HuH-7.5 (cell line): ENCODE data around the gene DNAAF2.
A peak's percentile ranks its signal among the peaks of the same experiment; 100 is the strongest.
"Not testable (repeated sequence)": the region's sequence is repeated elsewhere in the genome, so short reads cannot be mapped to it uniquely, and the experiment has no call there.

ENCODE experiments used
- DNase-seq: peaks from one replicate; pipeline ENCODE4 v3.0.0; 2011; ENCODE audit warnings: low spot score

DNAAF2 gene, protein sequence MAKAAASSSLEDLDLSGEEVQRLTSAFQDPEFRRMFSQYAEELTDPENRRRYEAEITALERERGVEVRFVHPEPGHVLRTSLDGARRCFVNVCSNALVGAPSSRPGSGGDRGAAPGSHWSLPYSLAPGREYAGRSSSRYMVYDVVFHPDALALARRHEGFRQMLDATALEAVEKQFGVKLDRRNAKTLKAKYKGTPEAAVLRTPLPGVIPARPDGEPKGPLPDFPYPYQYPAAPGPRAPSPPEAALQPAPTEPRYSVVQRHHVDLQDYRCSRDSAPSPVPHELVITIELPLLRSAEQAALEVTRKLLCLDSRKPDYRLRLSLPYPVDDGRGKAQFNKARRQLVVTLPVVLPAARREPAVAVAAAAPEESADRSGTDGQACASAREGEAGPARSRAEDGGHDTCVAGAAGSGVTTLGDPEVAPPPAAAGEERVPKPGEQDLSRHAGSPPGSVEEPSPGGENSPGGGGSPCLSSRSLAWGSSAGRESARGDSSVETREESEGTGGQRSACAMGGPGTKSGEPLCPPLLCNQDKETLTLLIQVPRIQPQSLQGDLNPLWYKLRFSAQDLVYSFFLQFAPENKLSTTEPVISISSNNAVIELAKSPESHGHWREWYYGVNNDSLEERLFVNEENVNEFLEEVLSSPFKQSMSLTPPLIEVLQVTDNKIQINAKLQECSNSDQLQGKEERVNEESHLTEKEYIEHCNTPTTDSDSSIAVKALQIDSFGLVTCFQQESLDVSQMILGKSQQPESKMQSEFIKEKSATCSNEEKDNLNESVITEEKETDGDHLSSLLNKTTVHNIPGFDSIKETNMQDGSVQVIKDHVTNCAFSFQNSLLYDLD

DNA sequence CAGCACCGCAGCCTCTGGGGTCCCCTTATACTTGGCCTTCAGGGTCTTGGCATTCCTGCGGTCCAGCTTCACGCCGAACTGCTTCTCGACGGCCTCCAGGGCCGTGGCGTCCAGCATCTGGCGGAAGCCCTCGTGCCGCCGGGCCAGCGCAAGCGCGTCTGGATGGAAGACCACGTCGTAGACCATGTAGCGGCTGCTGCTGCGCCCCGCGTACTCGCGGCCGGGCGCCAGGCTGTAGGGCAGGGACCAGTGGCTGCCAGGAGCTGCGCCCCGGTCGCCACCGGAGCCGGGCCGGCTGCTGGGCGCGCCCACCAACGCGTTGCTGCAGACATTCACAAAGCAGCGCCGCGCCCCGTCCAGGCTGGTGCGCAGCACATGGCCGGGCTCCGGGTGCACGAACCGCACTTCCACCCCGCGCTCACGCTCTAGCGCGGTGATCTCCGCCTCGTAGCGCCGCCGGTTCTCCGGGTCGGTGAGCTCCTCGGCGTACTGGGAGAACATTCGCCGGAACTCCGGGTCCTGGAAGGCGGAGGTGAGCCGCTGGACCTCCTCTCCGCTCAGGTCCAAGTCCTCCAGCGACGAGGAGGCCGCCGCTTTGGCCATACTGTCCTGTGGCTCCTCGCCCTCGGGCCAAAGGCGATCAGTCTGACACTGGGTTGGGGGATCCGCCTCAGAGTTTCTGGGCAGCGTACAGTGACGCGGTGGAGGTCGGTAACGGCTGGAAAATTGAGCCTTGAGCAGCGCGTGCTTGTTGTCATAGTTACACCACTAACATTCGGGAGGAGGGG lies at the start of gene DNAAF2:
Gene DNAAF2, minus strand, starts transcription at position 698 of the 788 bp plus-strand sequence. Its CDS starts 95 bp downstream, at position 603.
- DNase-seq: peak; percentile 29

DNA sequence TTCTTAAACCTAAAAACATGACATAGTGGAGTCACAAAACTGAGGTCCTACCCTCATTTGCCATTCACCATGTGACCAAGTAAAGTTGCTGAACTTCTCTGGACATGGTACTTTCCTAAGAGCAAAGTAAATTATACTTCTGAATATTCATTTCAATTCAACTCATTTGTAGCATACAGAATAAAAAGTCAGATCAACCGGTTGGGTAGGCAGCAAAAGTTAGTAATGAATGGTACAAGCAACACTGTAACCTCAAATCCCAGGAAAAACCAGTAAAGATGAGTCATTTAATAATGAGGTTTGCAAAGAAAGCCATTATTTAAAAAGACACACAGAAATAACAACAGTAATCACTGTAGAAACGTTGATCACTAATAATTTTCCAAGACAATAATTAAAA lies 44.2 kb upstream of the DNAAF2 start:
- DNase-seq: no peak

DNA sequence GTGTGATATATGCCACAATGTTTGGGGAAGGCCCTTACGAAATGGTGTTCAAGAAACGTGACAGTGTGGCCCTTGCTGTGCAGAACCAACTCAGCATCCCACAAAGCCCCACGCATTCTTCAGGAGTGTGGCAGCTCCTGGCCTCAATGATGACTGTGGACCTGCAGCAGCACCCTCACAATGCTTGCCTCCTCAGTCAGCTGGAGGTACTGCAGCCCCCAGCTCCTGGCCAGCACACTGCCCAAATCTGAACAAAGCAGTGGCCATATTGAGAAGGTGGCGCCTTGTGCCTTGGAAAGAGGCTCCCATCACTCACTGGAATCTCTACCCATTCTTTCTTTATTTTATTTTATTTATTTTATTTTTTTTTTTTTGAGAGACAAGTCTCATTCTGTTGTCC lies 42.6 kb upstream of the DNAAF2 start:
- no peak for DNase-seq

DNA sequence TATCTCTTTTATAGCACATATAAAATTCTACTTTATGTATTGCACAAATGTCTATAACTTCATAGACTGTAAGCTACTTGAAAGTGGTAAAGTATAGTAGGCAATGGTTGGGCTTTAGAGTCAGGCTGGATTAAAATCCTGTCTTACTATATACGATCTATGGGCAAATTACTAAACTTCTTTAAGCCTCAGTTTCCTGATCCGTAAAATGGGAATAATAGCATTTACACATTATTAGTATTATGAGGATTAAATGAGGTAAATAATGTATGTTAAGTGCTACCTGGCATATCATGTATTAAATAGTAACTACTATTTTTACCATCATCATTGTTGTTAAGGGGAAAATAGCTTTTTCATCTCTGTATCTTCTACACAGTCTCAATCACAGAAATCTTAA lies 38.5 kb upstream of the DNAAF2 start:
- no peak for DNase-seq

DNA sequence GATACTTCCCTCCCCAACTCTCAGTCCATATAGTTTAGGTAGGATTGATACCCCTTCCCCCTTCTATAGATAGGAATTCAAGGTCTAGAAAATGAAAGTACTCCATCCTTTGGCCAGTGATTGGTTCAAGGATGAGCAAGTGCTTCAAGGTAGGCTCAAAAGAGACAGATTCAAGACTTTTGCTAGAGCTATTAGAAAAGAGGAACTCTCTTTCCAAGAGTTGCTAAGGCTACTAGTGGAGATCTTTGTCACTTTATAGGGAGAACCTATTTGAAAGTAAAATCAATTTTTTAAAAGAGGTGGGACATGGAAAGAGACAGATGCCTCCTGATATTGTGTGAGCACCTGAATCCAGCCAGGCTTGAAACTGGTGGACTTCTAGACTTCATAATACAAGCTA lies 35.4 kb upstream of the DNAAF2 start:
- no peak for DNase-seq

DNA sequence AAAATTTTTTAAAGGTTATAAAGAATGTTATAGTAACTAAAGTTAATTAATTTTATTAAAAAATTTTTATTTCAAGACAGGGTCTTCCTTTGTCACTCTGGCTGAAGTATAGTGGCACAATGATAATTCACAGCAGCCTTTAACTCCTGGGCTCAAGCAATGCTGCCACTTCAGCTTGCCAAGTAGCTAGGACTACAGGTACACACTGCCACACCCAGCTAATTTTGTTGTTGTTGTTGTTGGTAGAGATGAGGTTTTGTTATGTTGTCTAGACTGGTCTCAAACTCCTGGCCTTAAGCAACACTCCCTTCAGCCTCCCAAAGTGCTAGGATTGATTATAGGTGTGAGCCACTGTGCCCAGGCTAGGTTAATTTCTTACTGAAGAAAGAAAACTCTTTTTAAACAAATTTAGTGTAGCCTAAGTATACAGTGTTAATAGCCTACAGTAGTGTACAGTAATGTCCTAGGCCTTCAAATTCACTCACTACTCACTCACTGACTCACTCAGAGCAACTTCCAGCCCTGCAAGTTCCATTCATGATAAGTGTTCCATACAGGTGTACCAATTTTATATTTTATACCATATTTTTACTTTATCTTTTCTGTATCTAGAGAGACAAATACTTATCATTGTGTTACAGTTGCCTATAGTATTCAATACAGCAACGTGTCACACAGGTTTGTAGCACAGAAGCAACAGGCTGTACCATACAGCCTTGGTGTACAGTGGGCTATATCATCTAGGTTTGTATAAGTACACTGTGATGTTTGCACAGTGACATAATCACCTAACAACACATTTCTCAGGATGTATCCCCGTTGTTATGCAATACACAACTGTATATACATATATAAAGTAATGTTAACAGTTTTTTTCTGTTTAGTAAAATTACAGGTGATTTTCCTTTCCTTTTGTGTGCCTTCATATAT lies 24.7 kb upstream of the DNAAF2 start:
- DNase-seq: no peak

DNA sequence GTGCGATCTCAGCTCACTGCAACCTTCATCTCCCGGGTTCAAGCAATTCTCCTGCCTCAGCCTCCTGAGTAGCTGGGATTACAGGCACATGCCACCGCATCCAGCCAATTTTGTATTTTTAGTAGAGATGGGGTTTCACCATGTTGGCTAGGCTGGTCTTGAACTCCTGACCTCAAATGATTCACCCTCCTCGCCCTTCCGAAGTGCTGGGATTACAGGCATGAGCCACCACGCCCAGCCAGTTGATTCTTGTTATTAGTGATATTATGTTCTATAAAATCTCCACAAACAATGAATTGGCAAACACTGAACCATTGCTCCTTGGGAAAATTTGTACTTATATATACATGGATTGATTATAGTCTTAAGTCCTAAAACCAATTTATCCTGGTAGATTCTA lies 22.5 kb upstream of the DNAAF2 start:
- DNase-seq: not testable (repeated sequence)

DNA sequence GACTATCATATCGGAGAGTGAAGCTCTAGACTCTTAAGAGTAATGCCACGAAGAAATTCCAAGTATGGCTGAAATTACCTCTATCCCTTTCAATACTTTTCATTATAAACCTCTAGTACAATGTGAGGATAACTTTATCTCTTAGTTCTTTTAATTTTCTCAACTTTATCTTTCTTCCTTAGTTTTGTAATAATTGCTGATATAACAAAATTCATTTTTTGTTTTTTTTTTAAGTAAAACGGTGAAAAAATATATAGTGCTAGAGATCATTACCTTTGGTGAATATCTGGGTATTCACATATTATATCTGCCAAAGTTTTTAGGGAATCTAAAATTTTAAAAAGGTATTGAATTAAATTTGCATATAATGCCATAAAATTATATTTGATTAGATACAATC lies 19.5 kb upstream of the DNAAF2 start:
- no peak for DNase-seq

DNA sequence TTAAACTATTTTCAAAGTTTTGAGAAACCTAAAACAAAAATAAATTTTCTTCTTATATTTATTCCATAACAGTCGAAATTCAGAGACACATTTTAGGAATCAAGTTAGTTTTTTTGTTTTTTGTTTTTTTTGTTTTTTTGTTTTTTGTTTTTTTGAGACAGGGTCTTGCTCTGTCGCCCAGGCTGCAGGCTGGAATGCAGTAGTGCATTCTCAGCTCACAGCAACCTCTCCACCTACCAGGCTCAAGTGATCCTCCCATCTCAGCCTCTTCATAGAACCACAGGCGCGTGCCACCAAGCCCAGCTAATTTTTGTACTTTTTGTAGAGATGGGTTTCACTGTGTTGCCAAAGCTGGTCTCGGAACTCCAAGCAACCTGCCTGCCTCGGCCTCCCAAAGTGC lies 18.5 kb upstream of the DNAAF2 start:
- no peak for DNase-seq

DNA sequence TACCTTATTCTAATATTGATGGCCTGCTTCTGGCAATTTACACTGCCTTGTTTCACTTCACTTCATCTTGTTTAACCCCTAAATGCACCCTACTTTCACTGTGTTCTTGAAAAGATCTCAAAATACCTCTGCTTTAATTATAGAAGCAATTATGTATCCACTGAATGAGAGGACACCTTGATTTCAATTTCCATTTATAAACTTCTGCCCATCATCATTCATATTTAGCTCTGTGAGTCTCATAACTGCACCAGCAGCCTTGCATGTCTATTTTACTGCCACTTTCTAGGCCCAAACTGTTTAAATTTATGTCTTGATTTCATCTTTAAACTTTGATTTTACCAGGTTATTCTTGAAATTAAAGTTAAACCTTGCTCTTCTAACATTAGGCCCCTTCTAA lies 7.1 kb upstream of the DNAAF2 start:
- no peak for DNase-seq

DNA sequence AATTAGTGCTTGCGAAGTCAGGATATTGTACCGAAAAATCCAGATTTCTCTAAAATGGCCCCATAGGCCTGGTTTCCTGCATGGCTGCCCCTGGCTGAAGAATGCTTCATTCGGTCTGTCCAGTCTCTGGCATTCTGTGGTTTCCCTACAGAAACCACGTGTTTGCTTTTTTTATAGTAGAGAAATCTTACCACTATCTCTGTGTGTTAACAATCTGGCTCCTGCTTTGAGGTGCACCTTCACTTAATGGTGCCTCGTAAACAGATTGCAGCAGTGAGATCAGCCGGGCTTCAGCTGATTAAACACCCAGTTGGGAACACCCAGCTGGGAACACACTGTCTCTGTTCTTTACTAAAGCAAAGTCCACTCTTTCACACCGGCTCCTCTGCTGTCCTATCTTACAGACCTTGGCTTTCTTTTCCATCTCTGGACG lies 6.7 kb upstream of the DNAAF2 start:
- peak; percentile 52 for DNase-seq

DNA sequence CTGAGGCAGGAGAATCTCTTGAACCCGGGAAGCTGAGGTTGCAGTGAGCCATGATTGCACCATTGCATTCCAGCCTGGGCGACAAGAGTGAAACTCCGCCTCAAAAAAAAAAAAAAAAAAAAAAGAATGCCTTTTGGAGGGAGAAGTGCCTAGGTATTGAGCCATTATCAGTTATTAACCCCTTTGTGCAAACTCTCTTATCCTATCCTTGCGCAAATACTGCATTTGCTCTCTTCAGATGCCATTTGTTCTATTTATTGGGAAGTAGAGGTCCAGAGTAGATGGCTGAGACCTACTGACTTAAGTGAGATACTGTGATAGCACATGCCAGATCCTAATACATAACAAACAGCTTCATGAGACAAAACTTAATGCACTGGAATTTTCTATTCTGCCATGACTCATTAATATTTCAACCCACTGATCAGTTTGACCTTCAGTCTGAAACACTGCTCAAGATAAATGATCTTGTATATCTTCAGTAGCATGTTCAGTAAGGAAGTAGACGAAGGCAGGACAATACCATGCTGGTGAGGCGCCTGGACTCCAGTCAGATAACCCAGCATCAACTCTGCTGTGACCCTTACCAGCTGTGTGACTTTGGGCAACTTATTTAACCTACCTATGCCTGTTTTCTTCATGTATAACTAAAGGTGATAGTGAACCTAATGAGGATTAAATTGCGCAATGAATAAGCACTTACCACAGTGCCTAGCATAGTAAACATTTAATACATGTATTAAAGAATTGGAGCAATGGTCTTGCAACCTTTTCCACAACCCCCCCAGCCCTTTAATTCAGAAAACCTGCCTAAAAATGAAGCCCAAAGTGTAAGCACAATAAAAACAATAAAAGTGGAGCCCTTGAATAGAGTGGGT lies 5.7 kb upstream of the DNAAF2 start:
- no peak for DNase-seq

DNA sequence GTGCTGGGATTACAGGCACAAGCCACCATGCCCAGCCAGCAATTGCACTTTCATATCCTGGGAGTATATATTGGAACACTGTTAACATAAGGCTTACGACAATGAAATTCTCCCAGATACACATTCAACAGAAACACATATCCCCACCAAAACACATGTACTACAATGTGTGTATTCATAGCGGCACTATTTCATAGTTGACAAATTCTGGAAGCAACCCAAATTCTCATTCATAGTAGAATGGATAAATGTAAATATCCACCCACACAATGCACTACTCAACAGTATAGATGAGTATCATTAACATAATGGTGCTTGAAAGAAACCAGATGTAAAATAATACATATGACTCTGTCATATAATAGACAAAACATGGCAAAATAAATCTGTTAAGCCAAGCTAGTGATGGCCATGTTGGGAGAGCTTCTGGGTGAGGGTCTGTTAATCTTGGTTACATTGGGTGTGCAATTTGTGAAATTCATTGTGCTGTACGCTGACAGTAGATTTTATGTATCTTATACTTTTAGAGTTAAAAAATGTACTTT lies 2.6 kb upstream of the DNAAF2 start:
- DNase-seq: no peak

DNA sequence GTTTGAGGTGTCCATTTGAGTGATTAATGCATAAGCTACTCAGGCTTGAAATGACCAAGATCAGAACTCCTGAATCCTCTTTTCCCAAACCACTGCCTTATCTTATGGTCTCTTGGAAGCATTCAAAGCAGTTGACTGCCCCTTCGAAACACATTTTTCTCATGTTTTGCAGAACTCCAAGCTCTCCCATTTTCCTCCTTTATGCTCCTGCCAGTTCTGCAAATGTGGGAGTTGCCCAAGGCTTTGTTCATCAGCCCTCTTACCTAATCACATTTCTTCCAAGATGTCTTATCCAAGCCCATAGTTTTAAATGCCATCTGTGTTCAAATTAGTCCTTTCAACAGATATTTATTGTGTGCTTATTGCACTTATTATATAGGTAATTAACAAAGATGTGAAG lies 1.8 kb upstream of the DNAAF2 start:
- no peak for DNase-seq

DNA sequence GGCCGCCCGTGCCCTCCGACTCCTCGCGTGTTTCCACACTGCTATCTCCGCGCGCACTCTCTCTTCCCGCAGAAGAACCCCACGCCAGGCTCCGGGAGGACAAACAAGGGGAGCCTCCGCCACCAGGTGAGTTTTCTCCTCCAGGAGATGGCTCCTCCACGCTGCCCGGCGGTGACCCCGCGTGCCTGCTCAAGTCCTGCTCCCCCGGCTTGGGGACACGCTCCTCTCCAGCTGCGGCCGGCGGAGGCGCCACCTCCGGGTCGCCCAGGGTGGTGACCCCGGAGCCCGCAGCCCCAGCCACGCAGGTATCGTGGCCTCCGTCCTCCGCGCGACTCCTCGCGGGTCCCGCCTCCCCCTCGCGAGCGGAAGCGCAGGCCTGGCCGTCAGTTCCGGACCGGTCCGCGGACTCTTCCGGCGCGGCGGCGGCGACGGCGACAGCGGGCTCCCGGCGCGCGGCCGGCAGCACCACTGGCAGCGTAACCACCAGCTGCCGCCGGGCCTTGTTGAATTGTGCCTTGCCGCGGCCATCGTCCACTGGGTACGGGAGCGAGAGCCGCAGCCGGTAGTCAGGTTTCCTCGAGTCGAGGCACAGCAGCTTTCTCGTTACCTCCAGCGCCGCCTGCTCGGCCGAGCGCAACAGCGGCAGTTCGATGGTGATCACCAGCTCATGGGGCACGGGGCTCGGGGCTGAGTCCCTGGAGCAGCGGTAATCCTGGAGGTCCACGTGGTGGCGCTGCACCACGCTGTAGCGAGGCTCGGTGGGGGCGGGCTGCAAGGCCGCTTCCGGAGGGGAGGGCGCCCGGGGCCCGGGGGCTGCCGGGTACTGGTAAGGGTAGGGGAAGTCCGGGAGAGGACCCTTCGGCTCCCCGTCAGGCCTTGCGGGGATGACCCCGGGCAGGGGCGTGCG lies 1.2 kb downstream of the DNAAF2 start:
- DNase-seq: peak; percentile 77

DNA sequence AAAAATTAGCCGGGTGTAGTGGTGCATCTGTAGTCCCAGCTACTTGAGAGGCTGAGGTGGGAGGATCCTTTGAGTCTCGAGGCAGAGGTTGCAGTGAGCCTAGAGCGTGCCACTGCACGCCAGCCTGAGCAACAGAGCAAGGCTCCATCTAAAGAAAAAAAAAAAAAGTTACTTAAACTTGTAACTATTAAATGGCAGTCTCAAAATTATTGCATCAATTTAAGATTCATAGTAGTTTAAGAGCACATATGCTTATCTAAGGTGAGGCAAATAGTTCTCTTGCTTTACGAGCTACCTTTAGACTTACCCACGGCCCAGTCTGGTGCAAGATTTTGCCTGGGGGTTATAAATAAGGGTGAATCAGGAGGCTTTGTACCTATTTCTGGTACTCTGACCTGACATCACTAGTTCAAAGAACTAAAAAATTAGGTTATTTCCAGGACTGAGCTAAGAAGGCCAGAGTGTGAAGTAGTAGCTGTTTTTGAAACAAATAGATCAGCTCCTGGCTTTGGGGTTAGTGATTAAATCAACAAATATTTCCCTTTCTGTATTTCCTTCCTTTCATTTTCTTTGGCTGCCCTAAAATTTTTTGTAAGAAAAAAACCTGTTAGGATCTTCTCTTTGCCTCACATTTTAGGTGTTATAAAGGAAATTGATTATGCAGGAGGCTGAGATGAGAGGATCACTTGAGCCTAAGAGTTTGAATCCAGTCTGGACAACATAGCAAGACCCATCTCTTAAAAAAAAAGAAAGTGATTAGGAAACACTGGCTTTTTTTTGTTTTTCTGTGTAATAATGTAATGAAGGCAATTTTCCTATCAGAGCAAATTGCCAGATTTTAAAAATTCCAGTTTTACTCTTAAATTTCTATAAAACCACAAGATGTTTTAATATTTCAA lies 10.9 kb downstream of the DNAAF2 start:
- DNase-seq: no peak

DNA sequence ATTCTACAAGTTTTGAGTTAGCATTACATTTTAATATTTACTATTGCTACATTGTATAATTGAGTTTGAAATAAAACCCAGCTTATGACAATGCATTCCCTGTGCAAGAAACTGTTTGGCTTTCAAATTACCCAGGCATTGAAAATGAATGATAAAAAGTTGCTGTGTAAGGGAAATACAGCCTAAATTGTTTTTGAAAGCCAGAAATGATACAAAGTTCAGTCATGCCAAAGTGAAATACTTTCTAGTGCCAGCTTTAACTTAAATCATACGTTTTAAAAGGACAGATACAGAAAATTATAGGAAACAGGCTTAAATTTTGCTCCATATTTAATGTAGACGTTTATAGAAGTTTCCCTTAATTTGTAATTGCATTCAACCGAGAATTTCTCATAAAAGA lies 11.7 kb downstream of the DNAAF2 start:
- DNase-seq: no peak
